HEK293T (cell line): ENCODE data around the gene GFOD2.

Experiments used
- ARNT ChIP-seq: fragments of 450-650 bp; IDR thresholded peaks from 2 replicates; pipeline ENCODE4 v1.6.1; 2017; ENCODE audit warnings: mild to moderate bottlenecking
- BHLHE40 ChIP-seq: fragments of 450-650 bp; IDR thresholded peaks from 2 replicates; pipeline ENCODE4 v1.6.1; 2016; ENCODE audit warnings: mild to moderate bottlenecking, moderate library complexity, borderline replicate concordance
- CTBP1 ChIP-seq: fragments of 450-650 bp; IDR thresholded peaks from 2 replicates; pipeline ENCODE4 v1.6.1; 2016; ENCODE audit warnings: borderline replicate concordance
- ELF4 ChIP-seq: fragments of 450-650 bp; IDR thresholded peaks from 2 replicates; pipeline ENCODE4 v1.6.1; 2017; ENCODE audit warnings: antibody characterized with exemption
- FOXA1 ChIP-seq: fragments of 450-650 bp; IDR thresholded peaks from 2 replicates; pipeline ENCODE4 v1.6.1; 2016; ENCODE audit warnings: mild to moderate bottlenecking
- FOXM1 ChIP-seq: fragments of 450-650 bp; IDR thresholded peaks from 2 replicates; pipeline ENCODE4 v1.6.1; 2017; ENCODE audit warnings: mild to moderate bottlenecking, borderline replicate concordance
- HDGF ChIP-seq: fragments of 450-650 bp; IDR thresholded peaks from 2 replicates; pipeline ENCODE4 v1.6.1; 2017; ENCODE audit warnings: antibody characterized with exemption, borderline replicate concordance
- LEF1 ChIP-seq: fragments of 450-650 bp; IDR thresholded peaks from 2 replicates; pipeline ENCODE4 v1.6.1; 2017; ENCODE audit warnings: mild to moderate bottlenecking, borderline replicate concordance
- NFRKB ChIP-seq: fragments of 450-650 bp; IDR thresholded peaks from 2 replicates; pipeline ENCODE4 v1.6.1; 2016; ENCODE audit warnings: mild to moderate bottlenecking, moderate library complexity
- SP1 ChIP-seq: fragments of 450-650 bp; IDR thresholded peaks from 2 replicates; pipeline ENCODE4 v1.6.1; 2017
- SUZ12 ChIP-seq: fragments of 450-650 bp; IDR thresholded peaks from 2 replicates; pipeline ENCODE4 v1.6.1; 2016; ENCODE audit warnings: mild to moderate bottlenecking
- TARDBP ChIP-seq: fragments of 450-650 bp; IDR thresholded peaks from 2 replicates; pipeline ENCODE4 v1.6.1; 2016

DNA sequence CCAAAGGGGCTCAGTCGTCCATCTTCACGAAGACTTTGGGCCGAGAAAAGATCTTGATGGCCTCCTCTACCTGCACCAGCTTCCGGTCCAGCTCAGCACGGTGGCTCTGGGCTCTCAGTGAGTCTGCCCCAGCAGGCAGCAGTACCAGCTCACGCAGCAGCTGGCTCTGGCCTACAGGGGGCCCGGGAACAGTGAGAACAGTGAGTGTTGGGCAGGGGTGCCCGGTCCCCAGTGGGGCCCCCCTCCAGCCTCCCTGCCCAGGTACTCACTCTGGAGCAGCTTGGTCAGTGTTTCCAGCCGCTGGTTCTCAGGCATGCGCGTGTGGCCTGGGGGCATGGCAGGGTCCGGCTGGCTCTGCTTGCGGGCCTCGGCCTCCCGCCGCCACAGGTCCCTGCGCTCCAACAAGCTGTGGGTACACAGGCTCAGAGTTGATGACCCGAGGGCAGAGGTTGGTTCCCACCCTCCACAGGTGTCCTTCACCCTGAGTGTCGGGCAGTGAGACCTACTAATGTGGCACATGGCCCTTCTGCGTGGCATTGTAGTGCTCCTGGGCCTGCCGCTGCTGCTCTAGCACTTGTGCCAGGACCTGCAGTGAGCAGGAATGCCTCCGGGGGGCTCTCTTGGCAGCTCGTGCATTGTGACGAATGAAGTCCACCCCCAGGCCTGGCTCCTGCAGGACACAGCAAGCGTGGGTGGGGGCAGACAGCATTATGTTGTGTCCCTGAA lies 55.8 kb downstream of the GFOD2 start:
- TF ChIP-seq LEF1 = no peak
- TF ChIP-seq ELF4 = no peak
- no peak for TF ChIP-seq SUZ12
- no peak for TF ChIP-seq TARDBP
- no peak for TF ChIP-seq NFRKB
- no peak for TF ChIP-seq SP1
- TF ChIP-seq BHLHE40 = no peak
- TF ChIP-seq HDGF = no peak
- TF ChIP-seq FOXM1 = no peak
- no peak for TF ChIP-seq ARNT
- TF ChIP-seq FOXA1 = no peak
- no peak for TF ChIP-seq CTBP1
